Spleen (tissue), 11 donors: ENCODE measurements around the gene C2orf76. TPM values are rescaled to one million over a fixed set of nuclear protein-coding genes. Genes with fewer than 3 reads are reported as not detected.

Experiments
- DNase-seq: peaks from one replicate; pipeline ENCODE4 v3.0.0-alpha.2; 2020
- H3K27ac ChIP-seq, 8 donors: fragments of 200-600 bp; sonication (generic) in 7 of 8; 1 replicate in 4 of 8; 2 replicates in 4 of 8; pipeline versions ENCODE4 v1.5.0 to v1.8.0; 2016 to 2021; ENCODE audit warnings: inconsistent platforms in 4 of 8, mild to moderate bottlenecking in 4 of 8, moderate library complexity in 1 of 8
- H3K27me3 ChIP-seq, 7 donors: fragments of 200-600 bp; sonication (generic) in 6 of 7; replicated peaks in 1 of 7; 1 replicate in 4 of 7; 2 replicates in 3 of 7; pipeline versions ENCODE4 v1.5.0 to v1.8.0; 2016 to 2021; ENCODE audit warnings: inconsistent platforms in 3 of 7, mild to moderate bottlenecking in 1 of 7
- H3K36me3 ChIP-seq, 6 donors: fragments of 200-600 bp; sonication (generic) in 5 of 6; 1 replicate in 4 of 6; 2 replicates in 2 of 6; pipeline versions ENCODE4 v1.5.0 to v1.8.0; 2016 to 2021; ENCODE audit warnings: inconsistent platforms in 2 of 6
- H3K4me1 ChIP-seq, 6 donors: fragments of 200-600 bp; sonication (generic) in 5 of 6; 1 replicate in 3 of 6; 2 replicates in 3 of 6; pipeline versions ENCODE4 v1.5.0 to v1.8.0; 2016 to 2021; ENCODE audit warnings: inconsistent platforms in 3 of 6
- H3K4me3 ChIP-seq, 8 donors: fragments of 200-600 bp; sonication (generic) in 7 of 8; 1 replicate in 4 of 8; 2 replicates in 4 of 8; pipeline versions ENCODE4 v1.5.0 to v1.8.0; 2016 to 2021; ENCODE audit warnings: inconsistent platforms in 4 of 8, mild to moderate bottlenecking in 4 of 8, moderate library complexity in 2 of 8
- H3K9me3 ChIP-seq, 8 donors: fragments of 200-600 bp; sonication (generic) in 7 of 8; 1 replicate in 4 of 8; 2 replicates in 4 of 8; pipeline versions ENCODE4 v1.5.0 to v1.8.0; 2016 to 2021; ENCODE audit warnings: inconsistent platforms in 4 of 8
- POLR2A ChIP-seq, 3 donors: fragments of 450-650 bp; IDR thresholded peaks; one replicate each; pipeline ENCODE4 v1.5.1; 2017; ENCODE audit warnings: antibody characterized with exemption in 3 of 3, mild to moderate bottlenecking in 1 of 3
- POLR2AphosphoS5 ChIP-seq, 3 donors: sonication (generic); formaldehyde crosslinking; IDR thresholded peaks; one replicate each; pipeline ENCODE4 v1.5.1; 2017; ENCODE audit warnings: antibody characterized with exemption in 3 of 3
- WGBS, 5 donors: extraction: QIAGEN DNeasy Blood & Tissue Kit in 3 of 5; methylation state at CpG; one replicate each; pipeline versions ENCODE4 v1.1.5 to v1.1.7; 2013 to 2018; 5-methylcytosine and 5-hydroxymethylcytosine counted together
- intact Hi-C: fragments of 100-400 bp; cut with DNase I; formaldehyde crosslinking; loops from one replicate; pipeline ENCODE4 v1.15.0; 2023; ENCODE audit warnings: low total_unique reads
- polyA plus RNA-seq, 3 donors: library from polyadenylated mRNA; stranded (reverse); fragments of 200-250 nt; gene quantifications; one replicate each; pipeline ENCODE4 v1.2.1, GENCODE V29; 2013
- total RNA-seq, 7 donors: library from RNA; depleted of rRNA in 3 of 7; stranded (reverse); fragments of >200 nt in 3 of 7; fragmentation: NEBNext Ultra II Directional in 4 of 7; extraction: Animal tissue kit (Norgen Biotek cat#: 25700) in 4 of 7; gene quantifications; one replicate each; pipeline versions ENCODE4 v1.1.0 to v1.2.1, GENCODE V29; 2016 to 2021
- TF ChIP-seq, protein P1 (sequence below), 11 experiments: fragments of 200-600 bp in 7 of 11; fragments of 450-650 bp in 4 of 11; sonication (generic) in 4 of 11; IDR thresholded peaks in 8 of 11; conservative IDR thresholded peaks in 3 of 11; 1 replicate in 7 of 11; 2 replicates in 4 of 11; pipeline versions ENCODE4 v1.4.0 to v1.8.0; 2016 to 2021; ENCODE audit warnings: antibody characterized with exemption in 11 of 11, inconsistent platforms in 4 of 11, mild to moderate bottlenecking in 1 of 11
- donor health status: healthy with polysubstance abuse.
- donor health status: DM: no; HTN: no; CAD: no; lungs with moderate emphysema.
- donor health status: DM: no; HTN: no; CAD: no.
- donor health status: Bipolar disorder and iron deficiency.
- donor health status: healthy.
- donor health status: DM: no; HTN: no; CAD: no.
- donor health status: DM: yes; HTN: yes; CAD: no.

The C2orf76 gene
- total and polyA plus RNA-seq, 10 donors: 4.8 to 21.7 (median 8.2) TPM

- Histone ChIP-seq H3K27me3 (no peaks in the 10 kb centered on the region), H3K9me3 (no peaks in the 10 kb centered on the region), H3K27ac (no peak overlapping the region), H3K4me3 (no peak overlapping the region), H3K4me1 (peaks cover 0 to 3% (median 0%) of the 10 kb centered on the region in 6 donors), H3K36me3 (peaks cover 0 to 28% (median 0%) of the 10 kb centered on the region in 6 donors)
- intact Hi-C loops: no loop called here
- no peak for DNase-seq
- 87 to 97% (median 94%) methylated on average over 6 of the region's 6 CpGs for WGBS, 5 donors
- TF ChIP-seq POLR2A (IDR thresholded peaks at IDR 0.05) (no peak), POLR2AphosphoS5 (IDR thresholded peaks at IDR 0.05) (no peak)
- TF ChIP-seq, protein P1, sequence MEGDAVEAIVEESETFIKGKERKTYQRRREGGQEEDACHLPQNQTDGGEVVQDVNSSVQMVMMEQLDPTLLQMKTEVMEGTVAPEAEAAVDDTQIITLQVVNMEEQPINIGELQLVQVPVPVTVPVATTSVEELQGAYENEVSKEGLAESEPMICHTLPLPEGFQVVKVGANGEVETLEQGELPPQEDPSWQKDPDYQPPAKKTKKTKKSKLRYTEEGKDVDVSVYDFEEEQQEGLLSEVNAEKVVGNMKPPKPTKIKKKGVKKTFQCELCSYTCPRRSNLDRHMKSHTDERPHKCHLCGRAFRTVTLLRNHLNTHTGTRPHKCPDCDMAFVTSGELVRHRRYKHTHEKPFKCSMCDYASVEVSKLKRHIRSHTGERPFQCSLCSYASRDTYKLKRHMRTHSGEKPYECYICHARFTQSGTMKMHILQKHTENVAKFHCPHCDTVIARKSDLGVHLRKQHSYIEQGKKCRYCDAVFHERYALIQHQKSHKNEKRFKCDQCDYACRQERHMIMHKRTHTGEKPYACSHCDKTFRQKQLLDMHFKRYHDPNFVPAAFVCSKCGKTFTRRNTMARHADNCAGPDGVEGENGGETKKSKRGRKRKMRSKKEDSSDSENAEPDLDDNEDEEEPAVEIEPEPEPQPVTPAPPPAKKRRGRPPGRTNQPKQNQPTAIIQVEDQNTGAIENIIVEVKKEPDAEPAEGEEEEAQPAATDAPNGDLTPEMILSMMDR (IDR thresholded peaks at IDR 0.05 in 8 of 11, conservative IDR thresholded peaks at IDR 0.05 in 3 of 11): no peak
Measured at GRCh38 chr2:119332953-119333352, 33.7 kb downstream of the C2orf76 start.

DNA sequence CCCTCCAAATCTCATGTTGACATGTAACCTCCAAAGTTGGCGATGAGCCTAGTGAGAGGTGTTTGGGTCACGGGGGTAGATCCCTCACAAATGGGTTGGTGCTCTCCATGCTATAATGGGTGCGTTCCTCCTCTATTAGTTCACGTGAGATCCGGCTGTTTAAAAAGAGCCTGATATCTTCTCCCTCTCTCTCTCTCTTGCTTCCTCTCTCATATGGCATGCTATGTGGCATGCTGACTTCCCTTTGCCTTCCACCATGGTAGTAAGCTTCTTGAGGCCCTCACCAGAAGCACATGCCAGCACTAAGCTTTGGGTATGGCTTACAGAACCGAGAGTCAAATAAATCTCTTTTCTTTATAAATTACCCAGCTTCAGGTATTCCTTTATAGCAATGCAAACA, 39.2 kb downstream of the C2orf76 start:
- Histone ChIP-seq H3K27me3 (no peaks in the 10 kb centered on the region), H3K4me3 (no peak overlapping the region), H3K27ac (no peak overlapping the region), H3K9me3 (no peaks in the 10 kb centered on the region), H3K36me3 (no peaks in the 10 kb centered on the region), H3K4me1 (no peaks in the 10 kb centered on the region)
- intact Hi-C loops: no loop called here
- DNase-seq: no peak
- 88 to 97% (median 92%) methylated on average over 6 of the region's 6 CpGs for WGBS, 5 donors
- TF ChIP-seq POLR2AphosphoS5 (IDR thresholded peaks at IDR 0.05) (no peak), POLR2A (IDR thresholded peaks at IDR 0.05) (no peak)
- TF ChIP-seq, protein P1 (IDR thresholded peaks at IDR 0.05 in 8 of 11, conservative IDR thresholded peaks at IDR 0.05 in 3 of 11): no peak

- no peaks in the 10 kb centered on the region for H3K27me3 ChIP-seq
- no peak overlapping the region for H3K4me3 ChIP-seq
- H3K27ac ChIP-seq: no peak overlapping the region
- TF ChIP-seq POLR2A (IDR thresholded peaks at IDR 0.05) (no peak), POLR2AphosphoS5 (IDR thresholded peaks at IDR 0.05) (no peak)
- TF ChIP-seq, protein P1 (IDR thresholded peaks at IDR 0.05 in 8 of 11, conservative IDR thresholded peaks at IDR 0.05 in 3 of 11): no peak
- no peaks in the 10 kb centered on the region for H3K36me3 ChIP-seq
- intact Hi-C loops: no loop called here
- DNase-seq: no peak
- 48 to 63% (median 55%) methylated on average over 1 of the region's 1 CpG for WGBS, 5 donors
- no peaks in the 10 kb centered on the region for H3K4me1 ChIP-seq
- H3K9me3 ChIP-seq: no peaks in the 10 kb centered on the region
Measured at GRCh38 chr2:119326938-119327337, 39.7 kb downstream of the C2orf76 start.

DNA sequence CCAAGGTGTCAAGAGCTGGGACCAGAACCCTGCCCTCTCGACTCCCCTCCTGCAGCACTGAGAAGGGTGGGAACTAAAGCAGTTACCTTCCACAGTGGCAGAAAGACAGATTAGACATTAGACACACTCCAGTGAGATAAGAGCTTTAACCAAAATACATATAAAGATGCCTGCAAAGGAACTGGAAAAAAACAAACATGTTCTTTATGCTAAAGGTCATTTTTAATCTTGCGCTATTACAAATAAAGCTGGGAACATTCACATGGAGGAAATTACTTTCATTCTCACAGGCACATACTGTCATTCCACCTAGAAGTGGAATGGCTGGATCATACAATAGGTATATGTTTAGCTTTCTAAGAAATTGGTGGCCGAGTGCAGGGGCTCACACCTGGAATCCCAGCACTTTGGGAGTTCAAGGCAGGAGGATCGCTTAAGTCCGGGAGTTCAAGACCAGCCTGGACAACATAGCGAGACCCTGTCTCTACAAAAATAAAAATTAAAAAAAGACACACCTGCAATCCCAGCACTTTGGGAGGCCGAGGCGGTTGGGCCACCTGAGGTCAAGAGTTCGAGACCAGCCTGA, 41.9 kb downstream of the C2orf76 start:
- no peaks in the 10 kb centered on the region for H3K4me1 ChIP-seq
- DNase-seq: no peak
- WGBS, 5 donors: 84 to 96% (median 94%) methylated on average over 9 of the region's 9 CpGs
- intact Hi-C loops: no loop called here
- H3K9me3 ChIP-seq: no peaks in the 10 kb centered on the region
- no peak overlapping the region for H3K27ac ChIP-seq
- TF ChIP-seq POLR2AphosphoS5 (IDR thresholded peaks at IDR 0.05): no peak
- no peak for TF ChIP-seq POLR2A (IDR thresholded peaks at IDR 0.05)
- TF ChIP-seq, protein P1 (IDR thresholded peaks at IDR 0.05 in 8 of 11, conservative IDR thresholded peaks at IDR 0.05 in 3 of 11): no peak
- no peaks in the 10 kb centered on the region for H3K36me3 ChIP-seq
- H3K4me3 ChIP-seq: no peak overlapping the region
- no peaks in the 10 kb centered on the region for H3K27me3 ChIP-seq
